Activated T-cell treated with anti-CD3 and anti-CD28 coated beads for 48 hours (primary cell): ENCODE measurements around the gene TOGARAM2.

Source experiments
- DNase-seq: peaks from one replicate; pipeline ENCODE4 v3.0.0-alpha.2; 2020; ENCODE audit warnings: low read depth

TOGARAM2 gene

GRCh38 chr2:29054430-29054829 is 73.3 kb downstream of the TOGARAM2 start:
- DNase-seq = no peak

GRCh38 chr2:29055601-29056000 is 74.5 kb downstream of the TOGARAM2 start:
- no peak for DNase-seq

GRCh38 chr2:29056452-29056851 is 75.4 kb downstream of the TOGARAM2 start:
- DNase-seq = no peak

- DNase-seq = no peak
Observed at GRCh38 chr2:29057006-29057405, 75.9 kb downstream of the TOGARAM2 start.

GRCh38 chr2:29059624-29060023 is 78.5 kb downstream of the TOGARAM2 start:
- no peak for DNase-seq

GRCh38 chr2:29060441-29060840 is 79.3 kb downstream of the TOGARAM2 start:
- DNase-seq = no peak

GRCh38 chr2:29061176-29061575 is 80.1 kb downstream of the TOGARAM2 start:
- DNase-seq = no peak

GRCh38 chr2:29061616-29062015 is 80.5 kb downstream of the TOGARAM2 start:
- no peak for DNase-seq

GRCh38 chr2:29062371-29062770 is 81.3 kb downstream of the TOGARAM2 start:
- no peak for DNase-seq

- DNase-seq = no peak
Observed at GRCh38 chr2:29063056-29063455, 82.0 kb downstream of the TOGARAM2 start.

- DNase-seq = no peak
Observed at GRCh38 chr2:29063646-29064345, 82.7 kb downstream of the TOGARAM2 start.

- DNase-seq = no peak
Observed at GRCh38 chr2:29064346-29064715, 83.2 kb downstream of the TOGARAM2 start.

- no peak for DNase-seq
Observed at GRCh38 chr2:29064746-29065067, 83.6 kb downstream of the TOGARAM2 start.

- no peak for DNase-seq
Observed at GRCh38 chr2:29065068-29065811, 84.1 kb downstream of the TOGARAM2 start.

GRCh38 chr2:29066271-29066860 is 85.3 kb downstream of the TOGARAM2 start:
- DNase-seq = no peak

- no peak for DNase-seq
Observed at GRCh38 chr2:29066997-29067605, 86.0 kb downstream of the TOGARAM2 start.

GRCh38 chr2:29068513-29068912 is 87.4 kb downstream of the TOGARAM2 start:
- no peak for DNase-seq

- no peak for DNase-seq
Observed at GRCh38 chr2:29070526-29070925, 89.4 kb downstream of the TOGARAM2 start.

- DNase-seq = no peak
Observed at GRCh38 chr2:29071032-29071975, 90.2 kb downstream of the TOGARAM2 start.

GRCh38 chr2:29072251-29072650 is 91.2 kb downstream of the TOGARAM2 start:
- no peak for DNase-seq

- DNase-seq = no peak
Observed at GRCh38 chr2:29072971-29073725, 92.0 kb downstream of the TOGARAM2 start.
